Large intestine (tissue), 3 donors: ENCODE results near the gene DEFB131B. TPM values are rescaled to one million over a fixed set of nuclear protein-coding genes. Genes with fewer than 3 reads are reported as not detected.
"Not testable (repeated sequence)": the region's sequence is repeated elsewhere in the genome, so short reads cannot be mapped to it uniquely, and the experiment has no call there.

Experiments
- DNase-seq, 2 donors: peaks; one replicate each; pipeline versions ENCODE4 v3.0.0 to v3.0.0-alpha.2; 2013
- H3K27ac ChIP-seq: one replicate; pipeline ENCODE4 v1.5.1; 2013; ENCODE audit warnings: low read length
- H3K27me3 ChIP-seq: 2 replicates; pipeline ENCODE4 v1.6.1; 2013; ENCODE audit warnings: low read length; ENCODE audit not compliant: control insufficient read depth, insufficient read depth
- H3K36me3 ChIP-seq: 2 replicates; pipeline ENCODE4 v1.6.1; 2013; ENCODE audit warnings: low read length; ENCODE audit not compliant: control insufficient read depth, insufficient read depth
- H3K4me1 ChIP-seq: one replicate; pipeline ENCODE4 v1.6.1; 2013; ENCODE audit warnings: low read length; ENCODE audit not compliant: control insufficient read depth, insufficient read depth
- H3K4me3 ChIP-seq: one replicate; pipeline ENCODE4 v1.5.1; 2013; ENCODE audit warnings: low read length
- H3K9me3 ChIP-seq: one replicate; pipeline ENCODE4 v1.6.1; 2013; ENCODE audit warnings: mild to moderate bottlenecking, low read depth, low read length, moderate library complexity; ENCODE audit not compliant: control insufficient read depth
- WGBS: methylation state at CpG from one replicate; pipeline ENCODE4 v1.1.5; 2013; ENCODE audit warnings: low lambda C conversion rate; ENCODE audit not compliant: insufficient coverage; 5-methylcytosine and 5-hydroxymethylcytosine counted together
- polyA plus RNA-seq: library from polyadenylated mRNA; unstranded; fragments of 120-200 nt; gene quantifications from one replicate; pipeline ENCODE4 v1.2.1, GENCODE V29; 2013

Gene DEFB131B
- polyA plus RNA-seq, 1 donor: not detected

- not testable (repeated sequence) for H3K9me3 ChIP-seq, DNase-seq, H3K4me1 ChIP-seq, H3K27ac ChIP-seq, H3K27me3 ChIP-seq, H3K4me3 ChIP-seq
- H3K36me3 ChIP-seq: peaks cover 23% of the 10 kb centered on the region
- no CpG with 5 or more reads among the region's 10 CpGs for WGBS
Measured at GRCh38 chr11:71911321-71911985, 33.2 kb downstream of the DEFB131B start.

GRCh38 chr11:71911986-71912340 lies 33.7 kb downstream of the DEFB131B start:
- H3K4me3 ChIP-seq, H3K27me3 ChIP-seq, H3K4me1 ChIP-seq, H3K27ac ChIP-seq, H3K9me3 ChIP-seq, DNase-seq: not testable (repeated sequence)
- peaks cover 24% of the 10 kb centered on the region for H3K36me3 ChIP-seq
- WGBS: no CpG with 5 or more reads among the region's 10 CpGs

- Histone ChIP-seq H3K4me3 (no peak overlapping the region), H3K36me3 (peaks cover 39% of the 10 kb centered on the region), H3K4me1 (peaks cover under 1% of the 10 kb centered on the region), H3K27ac (no peak overlapping the region), H3K9me3 (no peaks in the 10 kb centered on the region), H3K27me3 (no peaks in the 10 kb centered on the region)
- DNase-seq: no peak
- no CpG with 5 or more reads among the region's 5 CpGs for WGBS
Measured at GRCh38 chr11:71913756-71914526, 35.7 kb downstream of the DEFB131B start.

- Histone ChIP-seq H3K4me3 (no peak overlapping the region), H3K27ac (no peak overlapping the region), H3K9me3 (no peaks in the 10 kb centered on the region), H3K27me3 (no peaks in the 10 kb centered on the region), H3K4me1 (no peaks in the 10 kb centered on the region), H3K36me3 (peaks cover 40% of the 10 kb centered on the region)
- DNase-seq: no peak
- 92% methylated on average over 2 of the region's 7 CpGs for WGBS
Measured at GRCh38 chr11:71914617-71915189, 36.5 kb downstream of the DEFB131B start.

GRCh38 chr11:71917646-71918140 lies 39.4 kb downstream of the DEFB131B start:
- Histone ChIP-seq H3K9me3 (no peaks in the 10 kb centered on the region), H3K27me3 (no peaks in the 10 kb centered on the region), H3K36me3 (peaks cover 46% of the 10 kb centered on the region), H3K4me3 (no peak overlapping the region), H3K4me1 (no peaks in the 10 kb centered on the region), H3K27ac (no peak overlapping the region)
- WGBS: no CpG with 5 or more reads among the region's 9 CpGs
- no peak for DNase-seq

- H3K36me3 ChIP-seq: peaks cover 4% of the 10 kb centered on the region
- no peaks in the 10 kb centered on the region for H3K27me3 ChIP-seq
- H3K4me1 ChIP-seq: peaks cover 17% of the 10 kb centered on the region
- peak within 1 kb of the TSS; percentile 67 for H3K4me3 ChIP-seq
- DNase-seq: peak in 1 of 2 donors; percentile 85
- WGBS: 0% methylated on average over 1 of the region's 40 CpGs
- H3K27ac ChIP-seq: peak within 1 kb of the TSS; percentile 68
- H3K9me3 ChIP-seq: no peaks in the 10 kb centered on the region
Measured at GRCh38 chr11:71927820-71928736, 49.8 kb downstream of the DEFB131B start, which contains the start of gene XNDC1N. XNDC1N (minus strand) TSS chr11:71928594; CDS start chr11:71923353, 5,241 bp downstream.

- Histone ChIP-seq H3K9me3 (no peaks in the 10 kb centered on the region), H3K4me3 (peak within 1 kb of the TSS; percentile 67), H3K36me3 (peaks cover 4% of the 10 kb centered on the region), H3K4me1 (peaks cover 20% of the 10 kb centered on the region), H3K27ac (peak within 1 kb of the TSS; percentile 68), H3K27me3 (no peaks in the 10 kb centered on the region)
- DNase-seq: peak; percentile 93 to 99
- 0% methylated on average over 1 of the region's 32 CpGs for WGBS
Measured at GRCh38 chr11:71928737-71929443, 50.6 kb downstream of the DEFB131B start, which contains the start of gene RNF121. RNF121 (plus strand) TSS chr11:71929046; CDS start chr11:71929062, 16 bp downstream.

- WGBS: 0% methylated on average over 2 of the region's 6 CpGs
- Histone ChIP-seq H3K4me1 (peaks cover 26% of the 10 kb centered on the region), H3K36me3 (peaks cover 4% of the 10 kb centered on the region), H3K9me3 (no peaks in the 10 kb centered on the region), H3K27ac (no peak overlapping the region), H3K4me3 (peak overlapping the region; percentile 67), H3K27me3 (no peaks in the 10 kb centered on the region)
- DNase-seq: no peak
Measured at GRCh38 chr11:71929491-71929890, 51.2 kb downstream of the DEFB131B start.

GRCh38 chr11:71930556-71931244 lies 52.4 kb downstream of the DEFB131B start:
- H3K9me3 ChIP-seq: no peaks in the 10 kb centered on the region
- peaks cover 29% of the 10 kb centered on the region for H3K4me1 ChIP-seq
- no peaks in the 10 kb centered on the region for H3K27me3 ChIP-seq
- no peak for DNase-seq
- peaks cover 3% of the 10 kb centered on the region for H3K36me3 ChIP-seq
- WGBS: 10% methylated on average over 2 of the region's 11 CpGs
- peak overlapping the region; percentile 67 for H3K4me3 ChIP-seq
- H3K27ac ChIP-seq: no peak overlapping the region
